HG03097 (cell line): ENCODE results near the gene NGB.
A peak's percentile ranks its signal among the peaks of the same experiment; 100 is the strongest.
"Not testable (repeated sequence)": the region's sequence is repeated elsewhere in the genome, so short reads cannot be mapped to it uniquely, and the experiment has no call there.

ENCODE experiments used
- ATAC-seq: cut with Tn5 transposase; IDR thresholded peaks from one replicate; pipeline ENCODE4 v1.9.1; 2021; ENCODE audit not compliant: unreplicated experiment, low FRiP score

NGB gene

GRCh38 chr14:77271113-77271710 lies at the start of gene NGB:
NGB (minus strand) TSS chr14:77271206; CDS start chr14:77270937, 269 bp downstream.
- no peak for ATAC-seq

GRCh38 chr14:77320238-77320935 lies 49.4 kb upstream of the NGB start, which contains the start of gene POMT2:
POMT2 (minus strand) TSS chr14:77320883; CDS start chr14:77320681, 202 bp downstream.
- peak; percentile 61 for ATAC-seq

- ATAC-seq, result no peak
Measured at GRCh38 chr14:77319422-77319821, 48.4 kb upstream of the NGB start.

- not testable (repeated sequence) for ATAC-seq
Measured at GRCh38 chr14:77318756-77319155, 47.8 kb upstream of the NGB start.

- ATAC-seq, result no peak
Measured at GRCh38 chr14:77318006-77318553, 47.1 kb upstream of the NGB start.

- ATAC-seq, result no peak
Measured at GRCh38 chr14:77316872-77317301, 45.9 kb upstream of the NGB start.

- no peak for ATAC-seq
Measured at GRCh38 chr14:77316195-77316505, 45.1 kb upstream of the NGB start.

- no peak for ATAC-seq
Measured at GRCh38 chr14:77314539-77315457, 43.8 kb upstream of the NGB start.

GRCh38 chr14:77314043-77314442 lies 43.0 kb upstream of the NGB start:
- ATAC-seq, result no peak

GRCh38 chr14:77313371-77313770 lies 42.4 kb upstream of the NGB start:
- ATAC-seq, result no peak

- ATAC-seq, result no peak
Measured at GRCh38 chr14:77311217-77311616, 40.2 kb upstream of the NGB start.

- no peak for ATAC-seq
Measured at GRCh38 chr14:77310026-77310425, 39.0 kb upstream of the NGB start.

GRCh38 chr14:77309131-77309530 lies 38.1 kb upstream of the NGB start:
- ATAC-seq, result no peak

GRCh38 chr14:77306851-77307496 lies 36.0 kb upstream of the NGB start:
- ATAC-seq, result no peak

GRCh38 chr14:77306416-77306815 lies 35.4 kb upstream of the NGB start:
- no peak for ATAC-seq

GRCh38 chr14:77305696-77306095 lies 34.7 kb upstream of the NGB start:
- ATAC-seq, result no peak

- ATAC-seq, result no peak
Measured at GRCh38 chr14:77303417-77304156, 32.6 kb upstream of the NGB start.

GRCh38 chr14:77302926-77303325 lies 31.9 kb upstream of the NGB start:
- no peak for ATAC-seq

GRCh38 chr14:77301103-77301502 lies 30.1 kb upstream of the NGB start:
- no peak for ATAC-seq

- no peak for ATAC-seq
Measured at GRCh38 chr14:77299771-77300170, 28.8 kb upstream of the NGB start.
